ENCODE data around the gene TESK2. TPM values are rescaled to one million over a fixed set of nuclear protein-coding genes. Genes with fewer than 3 reads are reported as not detected.

TESK2 gene
- total RNA-seq, 4 donors from 2014 or later, result 16.0 to 28.9 (median 22.8) TPM

GRCh38 chr1:45348966-45349677, 141.8 kb downstream of the TESK2 start:
- peaks cover 20% of the 10 kb centered on the region for H3K4me1 ChIP-seq
- no peaks in the 10 kb centered on the region for H3K9me3 ChIP-seq
- H3K27me3 ChIP-seq, result no peaks in the 10 kb centered on the region
- no peak overlapping the region for H3K4me3 ChIP-seq
- H3K27ac ChIP-seq, result peak overlapping the region; percentile 66
- peaks cover 37% of the 10 kb centered on the region for H3K36me3 ChIP-seq
- WGBS, result 47% methylated on average over 2 of the region's 3 CpGs
- DNase-seq (ENCODE audit: low spot score in 2 of 2), result no peak
- no peak for TF ChIP-seq EP300 (IDR thresholded peaks at IDR 0.05)
- TF ChIP-seq CTCF (IDR thresholded peaks at IDR 0.05), result no peak

GRCh38 chr1:45348609-45348965, 142.4 kb downstream of the TESK2 start:
- Histone ChIP-seq H3K36me3 (peaks cover 41% of the 10 kb centered on the region), H3K27ac (peak overlapping the region; percentile 66), H3K9me3 (no peaks in the 10 kb centered on the region), H3K4me3 (no peak overlapping the region), H3K27me3 (no peaks in the 10 kb centered on the region), H3K4me1 (peaks cover 20% of the 10 kb centered on the region)
- DNase-seq (ENCODE audit: low spot score in 2 of 2), result no peak
- TF ChIP-seq CTCF (IDR thresholded peaks at IDR 0.05) (no peak), POLR2A (IDR thresholded peaks at IDR 0.05) (no peak), POLR2AphosphoS5 (IDR thresholded peaks at IDR 0.05) (no peak), EP300 (IDR thresholded peaks at IDR 0.05) (no peak)
- 55% methylated on average over 1 of the region's 1 CpG for WGBS

- H3K27me3 ChIP-seq, result no peaks in the 10 kb centered on the region
- TF ChIP-seq POLR2AphosphoS5 (IDR thresholded peaks at IDR 0.05), result no peak
- WGBS, result 100% methylated on average over 2 of the region's 2 CpGs
- no peaks in the 10 kb centered on the region for H3K9me3 ChIP-seq
- H3K36me3 ChIP-seq, result peaks cover 41% of the 10 kb centered on the region
- H3K27ac ChIP-seq, result peak overlapping the region; percentile 66
- no peak overlapping the region for H3K4me3 ChIP-seq
- H3K4me1 ChIP-seq, result peaks cover 20% of the 10 kb centered on the region
- DNase-seq (ENCODE audit: low spot score in 2 of 2), result no peak
Measured at GRCh38 chr1:45348020-45348419, 142.9 kb downstream of the TESK2 start.

- no peak for TF ChIP-seq EP300 (IDR thresholded peaks at IDR 0.05)
- no peak for TF ChIP-seq POLR2AphosphoS5 (IDR thresholded peaks at IDR 0.05)
- TF ChIP-seq CTCF (IDR thresholded peaks at IDR 0.05), result no peak
- H3K36me3 ChIP-seq, result peaks cover 49% of the 10 kb centered on the region
- 81% methylated on average over 2 of the region's 2 CpGs for WGBS
Measured at GRCh38 chr1:45346473-45346872, 144.5 kb downstream of the TESK2 start.

GRCh38 chr1:45345014-45345413, 145.9 kb downstream of the TESK2 start:
- TF ChIP-seq EP300 (IDR thresholded peaks at IDR 0.05), result no peak
- no peak for TF ChIP-seq POLR2AphosphoS5 (IDR thresholded peaks at IDR 0.05)
- TF ChIP-seq POLR2A (IDR thresholded peaks at IDR 0.05), result no peak
- TF ChIP-seq CTCF (IDR thresholded peaks at IDR 0.05), result no peak
- H3K4me1 ChIP-seq, result peaks cover 36% of the 10 kb centered on the region
- H3K4me3 ChIP-seq, result no peak overlapping the region
- H3K27me3 ChIP-seq, result no peaks in the 10 kb centered on the region
- no peak overlapping the region for H3K27ac ChIP-seq
- DNase-seq (ENCODE audit: low spot score in 2 of 2), result no peak
- no peaks in the 10 kb centered on the region for H3K9me3 ChIP-seq
- WGBS, result 81% methylated on average over 13 of the region's 13 CpGs
- peaks cover 47% of the 10 kb centered on the region for H3K36me3 ChIP-seq

More at GRCh38 chr1:45346473-45346872, 144.5 kb downstream of the TESK2 start:
- H3K4me3 ChIP-seq, result no peak overlapping the region
- H3K27me3 ChIP-seq, result no peaks in the 10 kb centered on the region
- DNase-seq (ENCODE audit: low spot score in 2 of 2), result no peak
- H3K4me1 ChIP-seq, result peaks cover 25% of the 10 kb centered on the region
- H3K9me3 ChIP-seq, result no peaks in the 10 kb centered on the region
- no peak overlapping the region for H3K27ac ChIP-seq

GRCh38 chr1:45344499-45344898, 146.5 kb downstream of the TESK2 start:
- no peak for DNase-seq (ENCODE audit: low spot score in 2 of 2)
- H3K27ac ChIP-seq, result no peak overlapping the region
- no peaks in the 10 kb centered on the region for H3K27me3 ChIP-seq
- no peak for TF ChIP-seq POLR2A (IDR thresholded peaks at IDR 0.05)
- no peak for TF ChIP-seq EP300 (IDR thresholded peaks at IDR 0.05)
- TF ChIP-seq CTCF (IDR thresholded peaks at IDR 0.05), result no peak
- TF ChIP-seq POLR2AphosphoS5 (IDR thresholded peaks at IDR 0.05), result no peak
- H3K9me3 ChIP-seq, result no peaks in the 10 kb centered on the region
- 100% methylated on average over 1 of the region's 2 CpGs for WGBS
- H3K4me3 ChIP-seq, result no peak overlapping the region
- peaks cover 32% of the 10 kb centered on the region for H3K4me1 ChIP-seq
- H3K36me3 ChIP-seq, result peaks cover 47% of the 10 kb centered on the region

Data from suprapubic skin (tissue), 4 donors.